Measurements from ENCODE around the gene LGALS7. TPM values are rescaled to one million over a fixed set of nuclear protein-coding genes. Genes with fewer than 3 reads are reported as not detected.
"Not testable (repeated sequence)": the region's sequence is repeated elsewhere in the genome, so short reads cannot be mapped to it uniquely, and the experiment has no call there.

The LGALS7 gene
- total and polyA plus RNA-seq, 2 experiments from 2014 or later = 1.2 TPM; not detected in 1

- no peaks in the 10 kb centered on the region for H3K9me2 ChIP-seq (replicated peaks; ENCODE audit: insufficient read depth)
- peaks cover 12% of the 10 kb centered on the region for H3K4me1 ChIP-seq (ENCODE audit: insufficient read depth)
- H3K9me3 ChIP-seq (ENCODE audit: low read depth) = no peaks in the 10 kb centered on the region
- no peak for DNase-seq (ENCODE audit: low spot score)
- no peak overlapping the region for H3K4me2 ChIP-seq
- TF ChIP-seq CTCF (IDR thresholded peaks at IDR 0.05; ENCODE audit: poor library complexity) (no peak), EZH2phosphoT487 (IDR thresholded peaks at IDR 0.05; ENCODE audit: low read depth, severe bottlenecking, unreplicated experiment) (no peak), EZH2 (IDR thresholded peaks at IDR 0.05; ENCODE audit: borderline replicate concordance) (no peak)
- H3K27ac ChIP-seq = peak overlapping the region; percentile 92
- H4K20me1 ChIP-seq (ENCODE audit: insufficient read depth, poor library complexity, severe bottlenecking) = no peaks in the 10 kb centered on the region
- H3K27me3 ChIP-seq = no peaks in the 10 kb centered on the region
- H3K79me2 ChIP-seq = peaks cover 7% of the 10 kb centered on the region
- no peak overlapping the region for H2AFZ ChIP-seq
- H3K36me3 ChIP-seq (replicated peaks; ENCODE audit: insufficient read depth, low read depth) = no peaks in the 10 kb centered on the region
- WGBS (ENCODE audit: low lambda C conversion rate, missing lambda C conversion rate) = 93% methylated on average over 17 of the region's 17 CpGs
- H3K4me3 ChIP-seq = no peak overlapping the region
Measured at GRCh38 chr19:38808741-38809140, 35.4 kb upstream of the LGALS7 start.

- H3K79me2 ChIP-seq; H2AFZ ChIP-seq; H3K9me3 ChIP-seq (ENCODE audit: low read depth); H3K4me3 ChIP-seq; DNase-seq (ENCODE audit: low spot score); H3K36me3 ChIP-seq (replicated peaks; ENCODE audit: insufficient read depth, low read depth); H3K27me3 ChIP-seq; H3K4me1 ChIP-seq (ENCODE audit: insufficient read depth); H4K20me1 ChIP-seq (ENCODE audit: insufficient read depth, poor library complexity, severe bottlenecking); H3K9me2 ChIP-seq (replicated peaks; ENCODE audit: insufficient read depth); H3K4me2 ChIP-seq: not testable (repeated sequence)
- H3K27ac ChIP-seq = peak overlapping the region; percentile 92
- WGBS (ENCODE audit: low lambda C conversion rate, missing lambda C conversion rate) = 85% methylated on average over 17 of the region's 18 CpGs
Measured at GRCh38 chr19:38807374-38808098, 34.2 kb upstream of the LGALS7 start.

- WGBS (ENCODE audit: low lambda C conversion rate, missing lambda C conversion rate) = 90% methylated on average over 6 of the region's 6 CpGs
- Histone ChIP-seq H3K9me3 (ENCODE audit: low read depth) (no peaks in the 10 kb centered on the region), H2AFZ (no peak overlapping the region), H3K27me3 (no peaks in the 10 kb centered on the region), H3K4me1 (ENCODE audit: insufficient read depth) (peaks cover 3% of the 10 kb centered on the region), H4K20me1 (ENCODE audit: insufficient read depth, poor library complexity, severe bottlenecking) (no peaks in the 10 kb centered on the region), H3K4me3 (no peak overlapping the region), H3K9me2 (replicated peaks; ENCODE audit: insufficient read depth) (no peaks in the 10 kb centered on the region), H3K27ac (no peak overlapping the region), H3K36me3 (replicated peaks; ENCODE audit: insufficient read depth, low read depth) (no peaks in the 10 kb centered on the region), H3K79me2 (peaks cover 2% of the 10 kb centered on the region), H3K4me2 (no peak overlapping the region)
- TF ChIP-seq EZH2 (IDR thresholded peaks at IDR 0.05; ENCODE audit: borderline replicate concordance) = no peak
- TF ChIP-seq EZH2phosphoT487 (IDR thresholded peaks at IDR 0.05; ENCODE audit: low read depth, severe bottlenecking, unreplicated experiment) = no peak
- no peak for TF ChIP-seq CTCF (IDR thresholded peaks at IDR 0.05; ENCODE audit: poor library complexity)
- DNase-seq (ENCODE audit: low spot score) = no peak
Measured at GRCh38 chr19:38806371-38806770, 33.1 kb upstream of the LGALS7 start.

GRCh38 chr19:38805180-38805579 lies 31.9 kb upstream of the LGALS7 start:
- no peak for TF ChIP-seq EZH2phosphoT487 (IDR thresholded peaks at IDR 0.05; ENCODE audit: low read depth, severe bottlenecking, unreplicated experiment)
- TF ChIP-seq EZH2 (IDR thresholded peaks at IDR 0.05; ENCODE audit: borderline replicate concordance) = no peak
- TF ChIP-seq CTCF (IDR thresholded peaks at IDR 0.05; ENCODE audit: poor library complexity) = no peak
- no peaks in the 10 kb centered on the region for H4K20me1 ChIP-seq (ENCODE audit: insufficient read depth, poor library complexity, severe bottlenecking)
- H3K4me2 ChIP-seq = no peak overlapping the region
- no peaks in the 10 kb centered on the region for H3K9me2 ChIP-seq (replicated peaks; ENCODE audit: insufficient read depth)
- DNase-seq (ENCODE audit: low spot score) = no peak
- 83% methylated on average over 1 of the region's 1 CpG for WGBS (ENCODE audit: low lambda C conversion rate, missing lambda C conversion rate)
- peaks cover 3% of the 10 kb centered on the region for H3K4me1 ChIP-seq (ENCODE audit: insufficient read depth)
- no peak overlapping the region for H3K27ac ChIP-seq
- H3K9me3 ChIP-seq (ENCODE audit: low read depth) = no peaks in the 10 kb centered on the region
- H3K79me2 ChIP-seq = no peaks in the 10 kb centered on the region
- H2AFZ ChIP-seq = no peak overlapping the region
- no peaks in the 10 kb centered on the region for H3K36me3 ChIP-seq (replicated peaks; ENCODE audit: insufficient read depth, low read depth)
- no peaks in the 10 kb centered on the region for H3K27me3 ChIP-seq
- H3K4me3 ChIP-seq = no peak overlapping the region
